Medulla oblongata (tissue), 1 donor: Measurements from ENCODE around the gene KLHL29.

Experiments
- DNase-seq: peaks from one replicate; pipeline ENCODE4 v3.0.0-alpha.2; 2015; ENCODE audit errors: extremely low spot score

The KLHL29 gene

GRCh38 chr2:23531280-23531679 is 146.3 kb downstream of the KLHL29 start:
- DNase-seq = no peak

DNA sequence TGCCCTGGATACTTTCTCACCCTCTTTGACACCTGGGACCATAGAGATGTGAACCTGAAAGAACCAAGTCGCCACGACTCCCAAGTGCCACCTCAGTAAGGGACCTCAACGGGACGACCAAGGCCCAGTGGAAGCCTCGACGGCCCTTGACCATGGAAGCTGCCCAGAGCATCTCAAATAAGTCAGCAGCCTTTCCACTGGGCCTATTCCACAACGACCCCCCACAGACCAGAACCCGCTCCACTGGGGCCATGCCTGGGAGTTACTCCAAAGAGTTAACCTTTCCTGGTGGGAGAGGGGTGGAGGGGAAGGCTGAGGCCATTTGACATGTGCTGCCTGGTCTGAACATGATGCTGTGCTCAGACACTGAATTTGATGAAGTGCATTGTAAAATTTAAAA is 146.9 kb downstream of the KLHL29 start:
- DNase-seq = no peak

- no peak for DNase-seq
These were observed 147.7 kb downstream of the KLHL29 start for GRCh38 chr2:23532391-23533337.

DNA sequence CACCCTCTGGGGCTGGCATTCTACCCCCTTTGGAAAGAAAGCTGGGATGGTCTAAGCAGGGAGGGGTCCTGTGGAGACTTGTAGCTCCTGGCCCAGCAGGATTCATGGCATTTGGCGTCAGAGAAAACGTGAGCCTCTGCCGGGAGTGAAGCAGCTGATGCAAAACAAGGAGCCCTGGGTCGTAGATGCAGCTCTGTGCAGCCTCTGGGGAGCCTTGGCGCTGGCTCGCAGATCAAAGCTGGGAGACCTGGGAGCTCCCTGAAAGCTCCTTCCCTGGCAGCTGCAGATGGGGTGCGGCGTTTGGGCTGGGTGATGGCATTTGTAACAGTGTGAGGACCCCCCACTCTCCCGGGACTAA is 148.3 kb downstream of the KLHL29 start:
- DNase-seq = no peak

GRCh38 chr2:23534771-23535170 is 149.8 kb downstream of the KLHL29 start:
- DNase-seq = no peak

- no peak for DNase-seq
These were observed 151.3 kb downstream of the KLHL29 start for GRCh38 chr2:23536326-23536725.

- no peak for DNase-seq
These were observed 153.0 kb downstream of the KLHL29 start for GRCh38 chr2:23537991-23538390.

- DNase-seq = no peak
These were observed 153.6 kb downstream of the KLHL29 start for GRCh38 chr2:23538566-23538965.

DNA sequence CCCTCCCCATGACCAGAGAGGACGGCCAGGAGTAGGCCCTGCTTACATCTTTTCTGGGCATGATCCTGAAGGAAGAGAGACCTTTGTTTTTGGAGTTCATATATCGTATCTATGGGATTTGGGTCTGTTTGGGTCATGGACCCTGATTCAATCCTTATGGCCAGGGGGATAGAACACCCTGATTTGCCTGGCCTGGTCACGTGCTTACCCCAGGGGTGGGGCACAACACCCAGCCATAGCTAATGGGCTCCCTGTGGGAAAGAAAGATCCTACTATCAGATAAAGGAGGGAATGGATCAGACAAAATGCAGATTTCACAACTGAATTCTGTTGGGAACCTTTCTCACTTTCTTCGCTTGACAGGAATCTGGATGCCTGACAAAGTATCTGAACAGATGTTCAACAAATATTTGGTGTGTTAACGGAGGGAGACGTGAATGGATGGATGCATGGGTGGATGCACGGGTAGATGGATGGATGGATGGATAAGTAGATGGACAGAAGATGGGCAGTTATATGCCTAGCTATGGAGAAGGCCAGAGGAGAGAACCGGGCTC is 155.9 kb downstream of the KLHL29 start:
- DNase-seq = no peak

GRCh38 chr2:23541503-23542229 is 156.7 kb downstream of the KLHL29 start:
- no peak for DNase-seq

DNA sequence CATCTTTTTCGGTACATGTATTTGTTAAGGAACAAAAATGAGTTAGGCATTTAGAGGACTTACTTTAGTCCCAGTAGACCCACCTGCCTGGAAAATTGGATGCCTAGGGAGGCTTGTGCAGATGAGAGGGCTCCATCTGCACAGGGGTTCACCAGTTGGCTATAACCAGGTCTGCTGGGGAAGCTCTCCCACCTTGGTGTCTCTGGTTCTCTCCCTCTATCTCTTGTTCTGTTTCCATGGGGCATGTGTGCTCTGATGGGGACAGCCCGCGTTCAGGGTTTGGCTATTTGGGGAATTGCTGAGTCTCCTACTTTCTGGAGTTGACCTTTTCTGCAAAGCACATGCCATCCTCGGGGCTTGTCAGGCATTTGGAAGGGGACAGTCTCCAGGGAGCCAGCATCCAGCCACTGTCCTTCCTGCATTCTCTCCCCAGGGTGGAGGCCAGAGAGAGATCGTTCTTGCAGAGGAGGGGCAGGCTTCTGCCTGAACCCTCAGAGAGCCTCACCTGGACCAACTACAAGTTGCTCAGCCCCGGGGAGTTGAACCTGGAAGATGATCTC is 157.3 kb downstream of the KLHL29 start:
- no peak for DNase-seq

- no peak for DNase-seq
These were observed 158.3 kb downstream of the KLHL29 start for GRCh38 chr2:23543302-23543701.

DNA sequence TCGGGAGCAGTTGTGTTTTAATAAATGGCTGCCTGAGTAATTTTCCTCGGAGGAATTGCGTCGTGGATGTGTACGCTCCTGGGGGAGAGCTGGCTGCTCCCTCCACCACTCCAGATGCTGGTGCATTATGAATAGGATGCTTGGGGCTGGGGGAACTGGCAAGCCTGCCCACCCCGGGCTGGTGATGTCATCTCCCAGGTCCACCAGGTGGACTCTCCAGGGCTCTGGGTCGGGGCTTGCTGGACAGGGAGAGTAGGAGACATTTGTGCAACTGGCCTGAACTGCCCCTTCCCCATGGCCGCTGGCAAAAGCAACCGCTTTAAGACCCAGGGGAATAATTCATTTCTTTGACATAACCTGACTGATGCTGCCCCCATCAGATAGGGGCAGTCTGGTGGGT is 158.7 kb downstream of the KLHL29 start:
- no peak for DNase-seq

- no peak for DNase-seq
These were observed 159.8 kb downstream of the KLHL29 start for GRCh38 chr2:23544589-23545295.

- no peak for DNase-seq
These were observed 160.4 kb downstream of the KLHL29 start for GRCh38 chr2:23545396-23545795.

GRCh38 chr2:23545811-23546210 is 160.8 kb downstream of the KLHL29 start:
- no peak for DNase-seq

DNA sequence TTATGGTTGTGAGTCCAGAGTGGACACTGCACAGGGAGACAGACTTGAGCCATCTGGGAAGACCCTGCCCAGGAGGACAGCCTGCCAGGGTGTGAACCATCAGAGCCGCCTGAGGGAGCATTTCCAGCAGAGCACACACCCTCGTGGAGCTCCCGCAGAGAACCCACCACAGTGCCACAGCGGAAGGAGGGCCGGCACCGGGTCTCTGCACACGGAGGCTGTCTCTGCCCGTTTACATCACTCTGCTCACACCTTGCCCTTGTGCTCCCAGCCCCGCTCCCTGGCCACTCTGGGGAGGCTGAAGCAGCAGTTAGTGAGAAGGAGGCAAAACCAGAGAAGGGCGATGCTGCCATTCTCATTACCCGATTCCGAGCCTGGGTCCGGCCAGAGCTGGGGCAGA is 161.9 kb downstream of the KLHL29 start:
- DNase-seq = no peak

DNA sequence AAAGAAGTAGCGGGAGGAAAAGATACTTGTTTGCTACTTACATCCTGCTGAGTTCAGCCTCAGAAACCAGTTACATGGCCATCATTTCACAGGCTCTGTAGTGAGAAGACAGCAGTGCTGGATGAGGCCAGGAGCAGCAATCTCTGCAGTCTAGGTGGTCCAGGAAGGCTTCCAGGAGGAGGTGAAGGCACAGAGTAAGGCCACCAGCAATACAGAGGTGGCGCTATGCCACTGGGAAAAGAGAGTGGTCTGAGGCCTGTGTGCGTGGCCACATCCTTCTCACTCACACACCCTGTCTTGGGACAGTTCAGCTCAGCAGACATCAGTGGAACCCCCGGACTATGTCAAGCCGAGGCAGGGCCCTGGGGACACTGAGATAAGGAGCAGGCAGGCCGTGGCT is 162.7 kb downstream of the KLHL29 start:
- DNase-seq = no peak

- DNase-seq = no peak
These were observed 163.3 kb downstream of the KLHL29 start for GRCh38 chr2:23548143-23548769.

GRCh38 chr2:23549051-23549450 is 164.1 kb downstream of the KLHL29 start:
- no peak for DNase-seq

- DNase-seq = no peak
These were observed 165.0 kb downstream of the KLHL29 start for GRCh38 chr2:23549821-23550530.
